GM18951 (cell line): ENCODE measurements around the gene PVR.
"Not testable (repeated sequence)": the region's sequence is repeated elsewhere in the genome, so short reads cannot be mapped to it uniquely, and the experiment has no call there.

Source experiments
- POLR2A ChIP-seq: IDR thresholded peaks from 4 replicates; pipeline ENCODE4 v1.6.1; 2011; ENCODE audit warnings: mild to moderate bottlenecking; ENCODE audit not compliant: insufficient read length, insufficient read depth; ENCODE audit errors: extremely low read depth
- in situ Hi-C: fragments of 300-500 bp; cut with MboI; formaldehyde crosslinking; loops from one replicate; pipeline ENCODE4 v1.12.0; 2022; ENCODE audit warnings: low sequenced_read_pairs, mixed read lengths, inconsistent platforms; ENCODE audit not compliant: unreplicated experiment

The PVR gene

DNA sequence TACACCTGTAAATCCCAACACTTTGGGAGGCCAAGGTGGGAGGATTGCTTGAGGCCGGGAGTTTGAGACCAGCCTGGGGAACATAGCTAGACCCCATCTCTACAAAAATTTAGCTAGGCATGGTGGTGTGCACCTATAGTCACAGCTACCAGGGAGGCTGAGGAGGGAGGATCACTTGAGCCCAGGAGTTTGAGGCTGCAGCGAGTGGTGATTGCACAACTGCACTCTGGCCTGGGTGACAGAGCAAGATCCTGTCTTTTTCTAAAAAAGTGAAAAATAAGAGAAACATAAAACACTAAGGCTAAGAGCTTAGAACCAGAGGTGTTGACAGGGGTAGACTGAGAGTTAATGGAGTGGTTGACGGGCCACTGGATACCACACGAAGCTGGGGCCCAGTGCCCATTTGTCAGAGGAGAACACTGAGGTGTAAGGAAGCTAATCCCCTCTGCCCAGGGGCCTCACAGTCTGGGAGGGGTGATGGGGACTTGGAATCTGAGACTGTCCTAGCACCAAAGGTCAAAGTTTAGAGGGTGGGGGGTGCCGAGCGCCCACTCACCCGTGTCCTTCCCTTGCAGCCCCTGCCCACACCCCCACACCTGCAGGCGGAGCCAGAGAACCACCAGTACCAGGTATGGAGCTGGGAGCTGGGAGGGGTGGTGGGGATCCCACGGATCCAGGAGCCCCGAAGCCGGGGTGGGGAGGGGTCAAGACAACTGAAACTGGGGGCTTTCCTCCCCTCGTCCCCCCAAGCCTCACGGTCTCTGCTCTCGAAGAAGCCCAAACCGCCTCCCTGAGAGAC is 38.5 kb downstream of the PVR start:
- in situ Hi-C loops: no loop called here
- TF ChIP-seq POLR2A: no peak

DNA sequence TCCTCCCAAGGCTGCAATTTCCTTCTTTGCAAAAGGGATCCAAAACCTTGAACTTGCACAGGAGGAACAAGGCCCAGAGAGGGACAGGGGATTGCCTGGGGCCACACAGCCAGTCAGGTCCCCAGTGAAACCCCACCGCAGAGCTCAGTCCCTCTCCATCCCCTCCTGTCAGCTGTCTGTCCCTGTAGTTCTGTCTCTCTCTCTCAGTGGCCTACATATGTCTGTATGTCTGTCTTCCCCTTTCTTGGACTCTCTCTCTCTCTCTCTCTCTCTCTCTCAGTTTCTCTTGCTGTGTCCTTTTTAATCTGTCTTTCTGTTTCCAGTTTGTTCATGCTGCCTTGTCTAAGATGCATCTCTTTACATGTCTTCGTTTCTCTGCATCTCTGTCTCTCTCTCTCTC is 39.1 kb downstream of the PVR start:
- in situ Hi-C loops: no loop called here
- no peak for TF ChIP-seq POLR2A

DNA sequence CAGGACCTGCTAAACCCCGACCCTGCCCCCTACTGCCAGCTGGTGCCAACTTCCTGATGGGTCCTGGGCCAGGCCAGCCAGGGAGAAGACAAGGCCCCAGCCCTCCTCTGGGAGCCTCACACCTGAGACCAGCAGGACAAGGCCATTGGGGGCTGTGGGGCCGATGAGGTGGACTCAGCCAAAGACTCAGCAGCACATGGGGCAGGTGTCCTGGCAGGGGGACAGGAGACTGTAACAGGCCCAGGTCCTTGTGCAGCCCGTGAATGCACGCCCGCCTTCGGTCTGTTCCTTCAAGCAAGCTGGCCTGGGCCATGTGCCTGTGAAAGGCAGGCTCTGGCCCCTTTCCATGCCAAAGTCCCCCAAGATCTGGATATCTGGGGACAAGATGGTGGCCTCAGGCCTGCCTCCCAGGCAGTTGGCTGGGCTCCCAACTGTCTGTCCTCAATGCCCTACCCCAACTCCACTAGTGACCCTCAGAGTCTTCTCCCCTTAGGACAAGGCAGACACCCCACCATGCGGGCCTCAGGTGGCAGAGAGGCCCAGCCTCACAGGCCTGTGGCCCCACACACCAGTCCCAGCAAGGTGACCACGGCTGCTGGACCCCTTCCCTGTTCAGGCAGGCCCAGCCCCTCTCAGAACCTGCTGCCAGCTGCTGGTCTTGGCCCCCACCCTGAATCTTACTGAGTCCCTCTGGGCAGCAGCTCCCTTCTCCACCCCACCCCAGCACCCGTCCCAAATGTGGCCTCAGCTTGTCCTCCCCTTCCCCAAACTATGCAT is 39.9 kb downstream of the PVR start:
- TF ChIP-seq POLR2A: no peak
- in situ Hi-C loops: no loop called here

GRCh38 chr19:44684396-44684795 is 40.7 kb downstream of the PVR start:
- in situ Hi-C loops: not testable (repeated sequence)

- in situ Hi-C loops: no loop called here
- no peak for TF ChIP-seq POLR2A
These were observed 41.5 kb downstream of the PVR start for GRCh38 chr19:44684892-44685863.

DNA sequence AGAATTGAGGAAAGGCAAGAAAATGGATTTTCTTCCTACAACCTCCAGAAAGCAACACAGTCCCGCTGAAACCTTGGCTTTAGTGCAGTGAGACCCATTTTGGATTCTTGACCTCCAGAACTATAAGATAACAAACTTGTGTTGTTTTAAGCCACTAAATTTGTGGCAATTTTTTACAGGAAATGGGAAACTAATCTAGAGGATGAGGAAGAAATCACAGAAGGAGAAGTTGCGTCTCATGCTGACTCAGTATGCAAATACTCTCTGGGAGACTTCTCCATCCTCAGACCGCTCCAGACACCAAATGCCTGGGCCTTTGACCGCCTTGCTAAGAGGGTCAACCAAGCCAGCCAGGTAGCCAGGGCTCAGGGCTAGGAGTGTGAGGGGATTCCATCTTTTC is 42.2 kb downstream of the PVR start:
- in situ Hi-C loops: no loop called here

DNA sequence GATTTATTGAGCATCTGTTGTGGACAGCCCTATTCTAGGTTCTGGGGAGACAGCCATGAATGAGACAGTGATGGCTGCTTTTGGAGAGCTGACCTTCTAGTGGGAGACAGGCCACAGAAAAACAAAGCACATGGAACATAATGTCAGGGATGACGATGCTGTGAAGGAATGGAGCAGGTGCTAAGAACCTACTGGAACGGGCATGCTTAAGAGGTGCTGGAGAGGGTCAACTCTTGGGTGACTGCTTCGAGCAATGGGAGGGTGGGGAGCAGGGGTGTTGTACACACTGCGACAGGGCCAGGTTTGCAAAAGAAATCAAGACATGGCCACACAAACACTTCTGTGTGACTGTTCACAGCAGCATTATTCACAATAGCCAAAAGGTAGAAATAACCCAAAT is 43.2 kb downstream of the PVR start:
- no peak for TF ChIP-seq POLR2A
- in situ Hi-C loops: no loop called here

More for the DNA sequence above, 42.2 kb downstream of the PVR start:
- TF ChIP-seq POLR2A: no peak

- in situ Hi-C loops: no loop called here
- no peak for TF ChIP-seq POLR2A
These were observed 44.2 kb downstream of the PVR start for GRCh38 chr19:44687888-44688287.

DNA sequence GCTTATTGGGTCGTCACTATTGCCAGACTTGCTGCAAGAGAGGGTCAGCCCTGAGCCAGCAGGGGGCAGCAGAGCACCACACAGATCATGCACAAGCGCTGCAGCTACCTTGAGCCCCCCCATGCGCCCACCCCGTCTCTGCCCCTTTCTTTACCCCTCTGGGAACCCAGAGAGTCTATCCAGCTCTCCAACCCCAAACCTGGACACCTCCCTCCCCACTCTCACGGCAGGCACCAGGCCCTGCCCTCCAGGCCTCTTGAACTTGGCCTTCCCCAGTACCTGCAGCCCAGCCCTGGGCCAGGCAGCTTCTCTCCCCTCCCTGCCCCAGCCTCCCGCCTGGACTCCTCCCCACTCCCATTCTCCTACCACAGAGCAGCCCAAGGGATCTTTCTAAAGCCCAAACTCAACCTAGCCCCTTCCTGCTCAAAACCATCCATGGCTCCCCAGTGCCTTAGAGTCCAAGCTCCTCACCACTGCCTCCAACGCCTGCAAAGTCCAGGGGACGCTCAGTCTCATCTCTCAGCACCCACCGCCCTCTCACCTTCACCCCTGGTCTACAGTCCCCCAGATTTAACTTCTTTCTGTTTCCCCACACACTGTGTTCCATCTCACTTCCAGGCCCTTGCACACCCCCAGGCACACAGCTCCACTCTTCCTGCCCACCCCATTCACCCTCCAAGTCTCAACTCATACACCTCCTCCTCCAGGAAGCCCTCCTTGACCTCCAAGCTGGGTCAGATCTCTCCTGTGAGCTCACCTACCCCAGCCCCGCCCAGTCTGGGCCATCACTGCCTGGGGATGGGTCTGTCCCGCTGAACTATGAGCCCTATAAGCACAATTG is 45.8 kb downstream of the PVR start:
- in situ Hi-C loops: no loop called here
- TF ChIP-seq POLR2A: no peak

DNA sequence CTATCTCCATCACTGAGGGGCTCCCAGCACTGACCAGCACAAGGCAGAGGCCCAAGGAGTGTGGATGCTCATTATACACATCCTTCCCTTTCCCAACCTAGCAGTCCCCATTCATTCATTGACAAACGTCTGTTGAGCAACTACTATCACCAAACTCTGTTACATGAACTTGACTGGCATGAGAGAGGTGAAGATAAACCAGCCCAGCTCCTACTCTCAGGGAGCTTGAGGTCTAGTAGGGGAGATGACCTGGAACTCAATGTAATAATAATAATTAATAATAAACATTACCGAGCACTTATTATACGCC is 46.4 kb downstream of the PVR start:
- in situ Hi-C loops: no loop called here
- no peak for TF ChIP-seq POLR2A

- in situ Hi-C loops: no loop called here
- no peak for TF ChIP-seq POLR2A
These were observed 48.6 kb downstream of the PVR start for GRCh38 chr19:44692379-44692721.

GRCh38 chr19:44694184-44694579 is 50.5 kb downstream of the PVR start:
- in situ Hi-C loops: no loop called here
- no peak for TF ChIP-seq POLR2A
